ENCODE results near the gene UBA6. TPM values are rescaled to one million over a fixed set of nuclear protein-coding genes. Genes with fewer than 3 reads are reported as not detected.

Gene UBA6
- total and polyA plus RNA-seq, 9 of the 15 experiments (the other 6 are each of a cell fraction or from before 2014, with no cell fraction given) = 22.9 to 139 (median 94.6) TPM

DNA sequence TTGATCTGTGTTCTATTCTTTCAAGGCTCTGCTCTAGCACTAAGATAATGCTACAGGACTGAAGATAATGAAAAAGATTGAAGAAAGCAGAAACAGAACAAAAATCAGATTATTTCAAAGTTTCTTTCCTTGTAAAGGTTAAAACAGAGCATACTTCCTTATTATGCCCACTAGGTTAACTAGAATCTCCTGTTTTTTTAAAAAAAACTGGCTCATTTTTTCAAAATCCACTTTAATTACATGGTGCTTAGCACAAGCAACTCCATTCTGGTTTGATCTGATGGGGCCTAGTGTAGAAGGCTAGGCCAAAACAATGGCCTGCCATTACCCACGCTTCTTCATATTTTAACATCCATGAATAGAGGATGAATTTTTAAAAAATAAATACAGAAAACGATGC, 1.2 kb upstream of the UBA6 start (continued):
- TF ChIP-seq, protein P1, sequence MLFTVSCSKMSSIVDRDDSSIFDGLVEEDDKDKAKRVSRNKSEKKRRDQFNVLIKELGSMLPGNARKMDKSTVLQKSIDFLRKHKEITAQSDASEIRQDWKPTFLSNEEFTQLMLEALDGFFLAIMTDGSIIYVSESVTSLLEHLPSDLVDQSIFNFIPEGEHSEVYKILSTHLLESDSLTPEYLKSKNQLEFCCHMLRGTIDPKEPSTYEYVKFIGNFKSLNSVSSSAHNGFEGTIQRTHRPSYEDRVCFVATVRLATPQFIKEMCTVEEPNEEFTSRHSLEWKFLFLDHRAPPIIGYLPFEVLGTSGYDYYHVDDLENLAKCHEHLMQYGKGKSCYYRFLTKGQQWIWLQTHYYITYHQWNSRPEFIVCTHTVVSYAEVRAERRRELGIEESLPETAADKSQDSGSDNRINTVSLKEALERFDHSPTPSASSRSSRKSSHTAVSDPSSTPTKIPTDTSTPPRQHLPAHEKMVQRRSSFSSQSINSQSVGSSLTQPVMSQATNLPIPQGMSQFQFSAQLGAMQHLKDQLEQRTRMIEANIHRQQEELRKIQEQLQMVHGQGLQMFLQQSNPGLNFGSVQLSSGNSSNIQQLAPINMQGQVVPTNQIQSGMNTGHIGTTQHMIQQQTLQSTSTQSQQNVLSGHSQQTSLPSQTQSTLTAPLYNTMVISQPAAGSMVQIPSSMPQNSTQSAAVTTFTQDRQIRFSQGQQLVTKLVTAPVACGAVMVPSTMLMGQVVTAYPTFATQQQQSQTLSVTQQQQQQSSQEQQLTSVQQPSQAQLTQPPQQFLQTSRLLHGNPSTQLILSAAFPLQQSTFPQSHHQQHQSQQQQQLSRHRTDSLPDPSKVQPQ (CRISPR knock-in tag; IDR thresholded peaks at IDR 0.05; ENCODE audit: borderline replicate concordance) = 0 out of 2 replicates have a peak, but pooled peaks have one; percentile 28
- TF ChIP-seq RCOR1 (IDR thresholded peaks at IDR 0.05; ENCODE audit: borderline replicate concordance in 1 of 2, low read depth in 2 of 2, low read length in 2 of 2) = no peak
- TF ChIP-seq FOXK2 (conservative IDR thresholded peaks at IDR 0.05 in 1 of 2, IDR thresholded peaks at IDR 0.05 in 1 of 2; ENCODE audit: low read depth in 2 of 2) = no peak
- 0 out of 2 replicates have a peak, but pooled peaks have one; percentile 59 for TF ChIP-seq ZNF23 (CRISPR knock-in tag; IDR thresholded peaks at IDR 0.05)
- TF ChIP-seq, protein P2, sequence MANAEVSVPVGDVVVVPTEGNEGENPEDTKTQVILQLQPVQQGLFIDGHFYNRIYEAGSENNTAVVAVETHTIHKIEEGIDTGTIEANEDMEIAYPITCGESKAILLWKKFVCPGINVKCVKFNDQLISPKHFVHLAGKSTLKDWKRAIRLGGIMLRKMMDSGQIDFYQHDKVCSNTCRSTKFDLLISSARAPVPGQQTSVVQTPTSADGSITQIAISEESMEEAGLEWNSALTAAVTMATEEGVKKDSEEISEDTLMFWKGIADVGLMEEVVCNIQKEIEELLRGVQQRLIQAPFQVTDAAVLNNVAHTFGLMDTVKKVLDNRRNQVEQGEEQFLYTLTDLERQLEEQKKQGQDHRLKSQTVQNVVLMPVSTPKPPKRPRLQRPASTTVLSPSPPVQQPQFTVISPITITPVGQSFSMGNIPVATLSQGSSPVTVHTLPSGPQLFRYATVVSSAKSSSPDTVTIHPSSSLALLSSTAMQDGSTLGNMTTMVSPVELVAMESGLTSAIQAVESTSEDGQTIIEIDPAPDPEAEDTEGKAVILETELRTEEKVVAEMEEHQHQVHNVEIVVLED (CRISPR knock-in tag; IDR thresholded peaks at IDR 0.05) = 0 out of 2 replicates have a peak, but pooled peaks have one; percentile 26
- TF ChIP-seq, protein P3, sequence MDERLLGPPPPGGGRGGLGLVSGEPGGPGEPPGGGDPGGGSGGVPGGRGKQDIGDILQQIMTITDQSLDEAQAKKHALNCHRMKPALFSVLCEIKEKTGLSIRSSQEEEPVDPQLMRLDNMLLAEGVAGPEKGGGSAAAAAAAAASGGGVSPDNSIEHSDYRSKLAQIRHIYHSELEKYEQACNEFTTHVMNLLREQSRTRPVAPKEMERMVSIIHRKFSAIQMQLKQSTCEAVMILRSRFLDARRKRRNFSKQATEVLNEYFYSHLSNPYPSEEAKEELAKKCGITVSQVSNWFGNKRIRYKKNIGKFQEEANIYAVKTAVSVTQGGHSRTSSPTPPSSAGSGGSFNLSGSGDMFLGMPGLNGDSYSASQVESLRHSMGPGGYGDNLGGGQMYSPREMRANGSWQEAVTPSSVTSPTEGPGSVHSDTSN (CRISPR knock-in tag; IDR thresholded peaks at IDR 0.05; ENCODE audit: low read depth) = no peak
- TF ChIP-seq, protein P3 (tag; conservative IDR thresholded peaks at IDR 0.05; ENCODE audit: low read depth) = peak; percentile 42; the same call in 1 of the 2 replicates
- TF ChIP-seq, protein P4, sequence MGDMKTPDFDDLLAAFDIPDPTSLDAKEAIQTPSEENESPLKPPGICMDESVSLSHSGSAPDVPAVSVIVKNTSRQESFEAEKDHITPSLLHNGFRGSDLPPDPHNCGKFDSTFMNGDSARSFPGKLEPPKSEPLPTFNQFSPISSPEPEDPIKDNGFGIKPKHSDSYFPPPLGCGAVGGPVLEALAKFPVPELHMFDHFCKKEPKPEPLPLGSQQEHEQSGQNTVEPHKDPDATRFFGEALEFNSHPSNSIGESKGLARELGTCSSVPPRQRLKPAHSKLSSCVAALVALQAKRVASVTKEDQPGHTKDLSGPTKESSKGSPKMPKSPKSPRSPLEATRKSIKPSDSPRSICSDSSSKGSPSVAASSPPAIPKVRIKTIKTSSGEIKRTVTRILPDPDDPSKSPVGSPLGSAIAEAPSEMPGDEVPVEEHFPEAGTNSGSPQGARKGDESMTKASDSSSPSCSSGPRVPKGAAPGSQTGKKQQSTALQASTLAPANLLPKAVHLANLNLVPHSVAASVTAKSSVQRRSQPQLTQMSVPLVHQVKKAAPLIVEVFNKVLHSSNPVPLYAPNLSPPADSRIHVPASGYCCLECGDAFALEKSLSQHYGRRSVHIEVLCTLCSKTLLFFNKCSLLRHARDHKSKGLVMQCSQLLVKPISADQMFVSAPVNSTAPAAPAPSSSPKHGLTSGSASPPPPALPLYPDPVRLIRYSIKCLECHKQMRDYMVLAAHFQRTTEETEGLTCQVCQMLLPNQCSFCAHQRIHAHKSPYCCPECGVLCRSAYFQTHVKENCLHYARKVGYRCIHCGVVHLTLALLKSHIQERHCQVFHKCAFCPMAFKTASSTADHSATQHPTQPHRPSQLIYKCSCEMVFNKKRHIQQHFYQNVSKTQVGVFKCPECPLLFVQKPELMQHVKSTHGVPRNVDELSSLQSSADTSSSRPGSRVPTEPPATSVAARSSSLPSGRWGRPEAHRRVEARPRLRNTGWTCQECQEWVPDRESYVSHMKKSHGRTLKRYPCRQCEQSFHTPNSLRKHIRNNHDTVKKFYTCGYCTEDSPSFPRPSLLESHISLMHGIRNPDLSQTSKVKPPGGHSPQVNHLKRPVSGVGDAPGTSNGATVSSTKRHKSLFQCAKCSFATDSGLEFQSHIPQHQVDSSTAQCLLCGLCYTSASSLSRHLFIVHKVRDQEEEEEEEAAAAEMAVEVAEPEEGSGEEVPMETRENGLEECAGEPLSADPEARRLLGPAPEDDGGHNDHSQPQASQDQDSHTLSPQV (IDR thresholded peaks at IDR 0.05) = peak; percentile 99
- TF ChIP-seq, protein P5, sequence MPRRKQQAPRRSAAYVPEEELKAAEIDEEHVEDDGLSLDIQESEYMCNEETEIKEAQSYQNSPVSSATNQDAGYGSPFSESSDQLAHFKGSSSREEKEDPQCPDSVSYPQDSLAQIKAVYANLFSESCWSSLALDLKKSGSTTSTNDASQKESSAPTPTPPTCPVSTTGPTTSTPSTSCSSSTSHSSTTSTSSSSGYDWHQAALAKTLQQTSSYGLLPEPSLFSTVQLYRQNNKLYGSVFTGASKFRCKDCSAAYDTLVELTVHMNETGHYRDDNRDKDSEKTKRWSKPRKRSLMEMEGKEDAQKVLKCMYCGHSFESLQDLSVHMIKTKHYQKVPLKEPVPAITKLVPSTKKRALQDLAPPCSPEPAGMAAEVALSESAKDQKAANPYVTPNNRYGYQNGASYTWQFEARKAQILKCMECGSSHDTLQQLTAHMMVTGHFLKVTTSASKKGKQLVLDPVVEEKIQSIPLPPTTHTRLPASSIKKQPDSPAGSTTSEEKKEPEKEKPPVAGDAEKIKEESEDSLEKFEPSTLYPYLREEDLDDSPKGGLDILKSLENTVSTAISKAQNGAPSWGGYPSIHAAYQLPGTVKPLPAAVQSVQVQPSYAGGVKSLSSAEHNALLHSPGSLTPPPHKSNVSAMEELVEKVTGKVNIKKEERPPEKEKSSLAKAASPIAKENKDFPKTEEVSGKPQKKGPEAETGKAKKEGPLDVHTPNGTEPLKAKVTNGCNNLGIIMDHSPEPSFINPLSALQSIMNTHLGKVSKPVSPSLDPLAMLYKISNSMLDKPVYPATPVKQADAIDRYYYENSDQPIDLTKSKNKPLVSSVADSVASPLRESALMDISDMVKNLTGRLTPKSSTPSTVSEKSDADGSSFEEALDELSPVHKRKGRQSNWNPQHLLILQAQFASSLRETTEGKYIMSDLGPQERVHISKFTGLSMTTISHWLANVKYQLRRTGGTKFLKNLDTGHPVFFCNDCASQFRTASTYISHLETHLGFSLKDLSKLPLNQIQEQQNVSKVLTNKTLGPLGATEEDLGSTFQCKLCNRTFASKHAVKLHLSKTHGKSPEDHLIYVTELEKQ (CRISPR knock-in tag; IDR thresholded peaks at IDR 0.05) = peak; percentile 73; the same call in 1 of the 2 replicates
- 0 out of 2 replicates have a peak, but pooled peaks have one; percentile 47 for TF ChIP-seq ZNF696 (CRISPR knock-in tag; conservative IDR thresholded peaks at IDR 0.05)
- no peak for TF ChIP-seq L3MBTL2 (IDR thresholded peaks at IDR 0.05)
- TF ChIP-seq ZBED1 (IDR thresholded peaks at IDR 0.05) = no peak

Data from K562 (cell line).